ENCODE measurements around the gene DDX10. TPM values are rescaled to one million over a fixed set of nuclear protein-coding genes. Genes with fewer than 3 reads are reported as not detected.

The DDX10 gene
- total and polyA plus RNA-seq, 8 donors: 11.6 to 22.6 (median 17.6) TPM

DNA sequence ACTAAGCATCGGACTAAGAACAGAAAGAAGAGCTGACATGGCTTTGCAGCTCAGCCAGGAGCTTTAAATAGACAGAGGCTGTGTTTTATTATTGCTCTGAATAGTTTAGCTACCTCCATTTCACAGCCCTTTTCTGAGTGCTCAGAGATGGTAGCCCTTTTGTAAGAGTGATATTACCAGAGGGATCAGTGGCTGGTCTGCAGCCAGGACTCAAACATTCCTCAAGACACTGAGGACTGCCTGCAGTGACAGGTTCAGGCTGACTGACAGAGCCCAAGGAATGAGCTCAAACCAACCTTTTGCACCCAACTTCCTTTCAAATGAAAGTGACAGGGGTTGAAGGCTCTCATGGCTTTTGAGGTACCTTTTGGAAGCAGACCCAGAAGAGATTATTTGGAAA is 189.0 kb downstream of the DDX10 start:
- Histone ChIP-seq H3K4me3 (no peak overlapping the region), H3K9me3 (no peaks in the 10 kb centered on the region), H3K4me1 (peaks cover 0 to 29% (median 9%) of the 10 kb centered on the region in 4 donors), H3K27ac (peak overlapping the region in 3 of 5 donors; percentile 11 to 49 (median 36)), H3K27me3 (no peaks in the 10 kb centered on the region), H3K36me3 (no peaks in the 10 kb centered on the region)
- WGBS, 5 donors: 39 to 57% (median 50%) methylated on average over 1 of the region's 1 CpG
- intact Hi-C loops (cut with DNase I; ENCODE audit: low total_unique reads): no loop called here
- TF ChIP-seq POLR2A (IDR thresholded peaks at IDR 0.05): no peak
- TF ChIP-seq, protein P1, sequence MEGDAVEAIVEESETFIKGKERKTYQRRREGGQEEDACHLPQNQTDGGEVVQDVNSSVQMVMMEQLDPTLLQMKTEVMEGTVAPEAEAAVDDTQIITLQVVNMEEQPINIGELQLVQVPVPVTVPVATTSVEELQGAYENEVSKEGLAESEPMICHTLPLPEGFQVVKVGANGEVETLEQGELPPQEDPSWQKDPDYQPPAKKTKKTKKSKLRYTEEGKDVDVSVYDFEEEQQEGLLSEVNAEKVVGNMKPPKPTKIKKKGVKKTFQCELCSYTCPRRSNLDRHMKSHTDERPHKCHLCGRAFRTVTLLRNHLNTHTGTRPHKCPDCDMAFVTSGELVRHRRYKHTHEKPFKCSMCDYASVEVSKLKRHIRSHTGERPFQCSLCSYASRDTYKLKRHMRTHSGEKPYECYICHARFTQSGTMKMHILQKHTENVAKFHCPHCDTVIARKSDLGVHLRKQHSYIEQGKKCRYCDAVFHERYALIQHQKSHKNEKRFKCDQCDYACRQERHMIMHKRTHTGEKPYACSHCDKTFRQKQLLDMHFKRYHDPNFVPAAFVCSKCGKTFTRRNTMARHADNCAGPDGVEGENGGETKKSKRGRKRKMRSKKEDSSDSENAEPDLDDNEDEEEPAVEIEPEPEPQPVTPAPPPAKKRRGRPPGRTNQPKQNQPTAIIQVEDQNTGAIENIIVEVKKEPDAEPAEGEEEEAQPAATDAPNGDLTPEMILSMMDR (IDR thresholded peaks at IDR 0.05): no peak
- no peak for TF ChIP-seq EP300 (IDR thresholded peaks at IDR 0.05)
- peak in 1 of 2 donors; percentile 18 for DNase-seq

DNA sequence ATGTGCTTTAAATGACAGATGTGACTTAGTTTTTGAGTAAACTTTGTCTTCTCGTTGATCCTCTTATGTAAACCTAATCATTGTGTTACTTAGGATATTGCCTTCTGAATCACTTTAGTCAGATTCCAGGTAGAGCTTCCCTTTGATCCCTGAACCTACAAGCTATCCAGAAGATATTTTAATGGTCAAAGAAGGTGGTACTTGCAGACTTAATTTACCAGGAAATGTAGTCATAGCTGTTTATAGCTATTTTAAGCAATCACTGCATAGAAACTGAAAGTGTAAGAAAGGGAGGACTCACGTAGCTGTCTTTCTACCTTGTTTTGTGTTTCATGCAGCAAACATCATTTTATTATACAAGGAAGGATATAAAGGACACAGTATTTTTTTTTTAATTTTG is 189.5 kb downstream of the DDX10 start:
- no peak overlapping the region for H3K4me3 ChIP-seq
- TF ChIP-seq EP300 (IDR thresholded peaks at IDR 0.05) (no peak), POLR2A (IDR thresholded peaks at IDR 0.05) (no peak), POLR2AphosphoS5 (IDR thresholded peaks at IDR 0.05) (no peak)
- TF ChIP-seq, protein P1 (IDR thresholded peaks at IDR 0.05): no peak

DNA sequence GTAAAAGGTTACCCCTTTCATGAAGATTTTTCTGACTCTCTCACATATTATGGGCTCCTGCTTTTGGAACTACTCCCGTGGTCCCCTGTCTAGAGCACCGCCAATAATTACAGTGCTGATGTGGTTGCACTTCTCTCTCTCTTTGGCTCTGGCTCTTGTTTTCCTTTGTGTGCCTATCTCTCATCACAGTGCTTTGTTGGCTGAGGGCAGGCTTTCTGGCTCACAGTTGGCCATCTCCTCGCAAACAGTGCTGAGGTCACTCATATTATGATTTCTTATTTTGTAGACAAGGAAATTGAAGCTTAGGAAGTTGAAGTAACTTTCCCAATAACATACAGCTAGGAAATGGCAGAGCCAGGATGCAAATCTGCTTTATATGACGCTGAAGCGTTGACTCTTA is 192.5 kb downstream of the DDX10 start:
- no peaks in the 10 kb centered on the region for H3K36me3 ChIP-seq
- TF ChIP-seq POLR2A (IDR thresholded peaks at IDR 0.05) (no peak), EP300 (IDR thresholded peaks at IDR 0.05) (no peak), POLR2AphosphoS5 (IDR thresholded peaks at IDR 0.05) (no peak)
- TF ChIP-seq, protein P1 (IDR thresholded peaks at IDR 0.05): no peak
- H3K9me3 ChIP-seq: no peaks in the 10 kb centered on the region
- DNase-seq: peak in 1 of 2 donors; percentile 34
- intact Hi-C loops (cut with DNase I; ENCODE audit: low total_unique reads): no loop called here
- peaks cover 0 to 24% (median 9%) of the 10 kb centered on the region in 4 donors for H3K4me1 ChIP-seq
- H3K27ac ChIP-seq: no peak overlapping the region
- 67 to 78% (median 72%) methylated on average over 5 of the region's 5 CpGs for whole genome bisulfite sequencing, 5 donors
- no peak overlapping the region for H3K4me3 ChIP-seq
- no peaks in the 10 kb centered on the region for H3K27me3 ChIP-seq

More for the DNA sequence above, 189.5 kb downstream of the DDX10 start:
- H3K4me1 ChIP-seq: peaks cover 0 to 29% (median 9%) of the 10 kb centered on the region in 4 donors
- DNase-seq: peak in 1 of 2 donors; percentile 35
- H3K27ac ChIP-seq: peak overlapping the region in 2 of 5 donors; percentile 36 to 49
- no peaks in the 10 kb centered on the region for H3K27me3 ChIP-seq
- intact Hi-C loops (cut with DNase I; ENCODE audit: low total_unique reads): no loop called here
- H3K36me3 ChIP-seq: no peaks in the 10 kb centered on the region
- H3K9me3 ChIP-seq: no peaks in the 10 kb centered on the region
- WGBS, 5 donors: 32 to 44% (median 33%) methylated on average over 2 of the region's 2 CpGs

DNA sequence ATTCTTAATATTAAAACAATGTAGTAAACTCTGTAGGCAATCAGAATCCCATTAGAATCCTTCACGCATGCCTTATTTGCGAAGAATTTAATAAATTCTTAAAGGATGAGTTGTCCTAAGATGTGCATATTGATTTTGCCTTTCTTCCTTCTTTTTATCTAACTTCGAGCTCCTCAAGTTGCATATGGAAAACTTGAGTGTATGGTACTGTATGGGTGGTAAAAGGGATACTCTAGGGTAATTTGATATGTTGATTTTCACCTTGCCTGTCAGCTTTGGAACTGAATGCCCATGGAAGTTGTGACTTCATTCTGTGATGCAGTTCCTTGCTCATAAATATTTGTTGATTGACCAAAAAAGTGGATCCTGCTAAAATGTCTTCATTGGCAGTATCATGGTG is 193.8 kb downstream of the DDX10 start:
- Histone ChIP-seq H3K4me3 (no peak overlapping the region), H3K27me3 (no peaks in the 10 kb centered on the region), H3K36me3 (no peaks in the 10 kb centered on the region), H3K27ac (no peak overlapping the region), H3K4me1 (peaks cover 0 to 14% (median 4%) of the 10 kb centered on the region in 4 donors), H3K9me3 (no peaks in the 10 kb centered on the region)
- 92 to 99% (median 98%) methylated on average over 3 of the region's 3 CpGs for WGBS, 5 donors
- TF ChIP-seq POLR2A (IDR thresholded peaks at IDR 0.05): no peak
- TF ChIP-seq EP300 (IDR thresholded peaks at IDR 0.05): no peak
- TF ChIP-seq POLR2AphosphoS5 (IDR thresholded peaks at IDR 0.05): no peak
- TF ChIP-seq, protein P1 (IDR thresholded peaks at IDR 0.05): no peak
- intact Hi-C loops (cut with DNase I; ENCODE audit: low total_unique reads): no loop called here
- DNase-seq: no peak
